ENCODE results near the gene ARID1B. TPM values are rescaled to one million over a fixed set of nuclear protein-coding genes. Genes with fewer than 3 reads are reported as not detected.

The ARID1B gene
- total and polyA plus RNA-seq, 7 donors = 8.1 to 61.1 (median 53.1) TPM

GRCh38 chr6:156996265-156996664 is 219.1 kb downstream of the ARID1B start:
- no peak for TF ChIP-seq CTCF (IDR thresholded peaks at IDR 0.05)

GRCh38 chr6:156998794-156999330 is 221.7 kb downstream of the ARID1B start:
- Histone ChIP-seq H3K36me3 (ENCODE audit: insufficient read depth in 1 of 2, low read depth in 1 of 2) (no peaks in the 10 kb centered on the region), H3K27ac (no peak overlapping the region), H3K9me3 (no peaks in the 10 kb centered on the region), H3K4me3 (no peak overlapping the region), H3K27me3 (ENCODE audit: insufficient read depth in 3 of 3, low read length in 2 of 3) (no peaks in the 10 kb centered on the region), H3K4me1 (peaks cover 39% of the 10 kb centered on the region)
- 94 to 97% (median 95%) methylated on average over 7 of the region's 7 CpGs for WGBS, 3 donors
- TF ChIP-seq CTCF (IDR thresholded peaks at IDR 0.05) = no peak
- ATAC-seq (no peak), DNase-seq (no peak)
- intact Hi-C loops (cut with DNase I) = no loop called here

More at GRCh38 chr6:156996265-156996664, 219.1 kb downstream of the ARID1B start:
- no peak for ATAC-seq
- H3K9me3 ChIP-seq = no peaks in the 10 kb centered on the region
- no peaks in the 10 kb centered on the region for H3K27me3 ChIP-seq (ENCODE audit: insufficient read depth in 3 of 3, low read length in 2 of 3)
- DNase-seq = no peak
- WGBS, 3 donors = 72 to 88% (median 87%) methylated on average over 2 of the region's 2 CpGs
- peaks cover 64% of the 10 kb centered on the region for H3K4me1 ChIP-seq
- H3K36me3 ChIP-seq (ENCODE audit: insufficient read depth in 1 of 2, low read depth in 1 of 2) = no peaks in the 10 kb centered on the region
- H3K4me3 ChIP-seq = no peak overlapping the region
- no peak overlapping the region for H3K27ac ChIP-seq
- intact Hi-C loops (cut with DNase I) = no loop called here

GRCh38 chr6:156999762-157000161 is 222.6 kb downstream of the ARID1B start:
- intact Hi-C loops (cut with DNase I) = no loop called here

GRCh38 chr6:157001716-157002115 is 224.5 kb downstream of the ARID1B start:
- WGBS, 3 donors = 92 to 94% (median 94%) methylated on average over 12 of the region's 12 CpGs
- no peak for DNase-seq
- intact Hi-C loops (cut with DNase I) = no loop called here
- H3K4me3 ChIP-seq = no peak overlapping the region
- H3K27ac ChIP-seq = no peak overlapping the region
- H3K9me3 ChIP-seq = no peaks in the 10 kb centered on the region
- TF ChIP-seq CTCF (IDR thresholded peaks at IDR 0.05) = no peak
- H3K27me3 ChIP-seq (ENCODE audit: insufficient read depth in 3 of 3, low read length in 2 of 3) = no peaks in the 10 kb centered on the region
- no peaks in the 10 kb centered on the region for H3K36me3 ChIP-seq (ENCODE audit: insufficient read depth in 1 of 2, low read depth in 1 of 2)
- H3K4me1 ChIP-seq = peaks cover 25% of the 10 kb centered on the region
- no peak for ATAC-seq

More at GRCh38 chr6:156999762-157000161, 222.6 kb downstream of the ARID1B start:
- ATAC-seq (no peak), DNase-seq (no peak)
- no peak overlapping the region for H3K27ac ChIP-seq
- TF ChIP-seq CTCF (IDR thresholded peaks at IDR 0.05) = no peak
- no peaks in the 10 kb centered on the region for H3K9me3 ChIP-seq
- no peaks in the 10 kb centered on the region for H3K27me3 ChIP-seq (ENCODE audit: insufficient read depth in 3 of 3, low read length in 2 of 3)
- no peaks in the 10 kb centered on the region for H3K36me3 ChIP-seq (ENCODE audit: insufficient read depth in 1 of 2, low read depth in 1 of 2)
- H3K4me1 ChIP-seq = peaks cover 33% of the 10 kb centered on the region
- WGBS, 3 donors = 81 to 98% (median 95%) methylated on average over 3 of the region's 3 CpGs
- H3K4me3 ChIP-seq = no peak overlapping the region

GRCh38 chr6:157002774-157003173 is 225.6 kb downstream of the ARID1B start:
- TF ChIP-seq CTCF (IDR thresholded peaks at IDR 0.05) = no peak

More at GRCh38 chr6:157002774-157003173, 225.6 kb downstream of the ARID1B start:
- Histone ChIP-seq H3K4me3 (no peak overlapping the region), H3K27me3 (ENCODE audit: insufficient read depth in 3 of 3, low read length in 2 of 3) (no peaks in the 10 kb centered on the region), H3K4me1 (peaks cover 23% of the 10 kb centered on the region), H3K9me3 (no peaks in the 10 kb centered on the region), H3K36me3 (ENCODE audit: insufficient read depth in 1 of 2, low read depth in 1 of 2) (no peaks in the 10 kb centered on the region), H3K27ac (no peak overlapping the region)
- intact Hi-C loops (cut with DNase I) = no loop called here
- 79 to 100% (median 88%) methylated on average over 1 of the region's 1 CpG for WGBS, 3 donors
- ATAC-seq (no peak), DNase-seq (no peak)
